GM12872 (cell line): ENCODE data around the gene ZNF184.

Experiments used
- CTCF ChIP-seq: IDR thresholded peaks from 3 replicates; pipeline ENCODE4 v1.5.1; 2011; ENCODE audit warnings: low read depth, mild to moderate bottlenecking, low read length, moderate library complexity; ENCODE audit not compliant: insufficient read depth

ZNF184 gene

GRCh38 chr6:27495386-27496135, 22.7 kb upstream of the ZNF184 start:
- peak; percentile 28; the same call in 1 of the 3 replicates for TF ChIP-seq CTCF

- no peak for TF ChIP-seq CTCF
Observed at GRCh38 chr6:27494987-27495385, 22.1 kb upstream of the ZNF184 start.

GRCh38 chr6:27494103-27494502, 21.2 kb upstream of the ZNF184 start:
- TF ChIP-seq CTCF: no peak

- TF ChIP-seq CTCF: no peak
Observed at GRCh38 chr6:27492631-27493190, 19.8 kb upstream of the ZNF184 start.

- no peak for TF ChIP-seq CTCF
Observed at GRCh38 chr6:27479319-27480182, 6.6 kb upstream of the ZNF184 start.

GRCh38 chr6:27478706-27479318, 5.9 kb upstream of the ZNF184 start:
- TF ChIP-seq CTCF: no peak
